CD4-positive, alpha-beta memory T cell (primary cell): Measurements from ENCODE around the gene SLC37A1. TPM values are rescaled to one million over a fixed set of nuclear protein-coding genes. Genes with fewer than 3 reads are reported as not detected.

ENCODE experiments used
- CTCF ChIA-PET: fragments of 350-600 bp; sonication (Branson Sonifier 250); formaldehyde crosslinking; loops from one replicate; lab custom pipeline; 2021; ENCODE audit warnings: inconsistent platforms; ENCODE audit not compliant: partially characterized antibody; lab: Charles Lee
- POLR2A ChIA-PET: fragments of 350-600 bp; sonication (Branson Sonifier 250); formaldehyde crosslinking; loops from one replicate; lab custom pipeline; 2021; ENCODE audit not compliant: partially characterized antibody; lab: Charles Lee
- DNase-seq, 5 donors: peaks; one replicate each; pipeline versions ENCODE4 v3.0.0 to v3.0.0-alpha.2; 2020 to 2022; ENCODE audit warnings: mixed read lengths in 1 of 5
- H3K27ac ChIP-seq: one replicate; pipeline ENCODE4 v1.7.0; 2013; ENCODE audit warnings: low read depth, low read length
- H3K27me3 ChIP-seq: 2 replicates; pipeline ENCODE4 v1.7.0; 2013; ENCODE audit warnings: mild to moderate bottlenecking, low read length, moderate library complexity; ENCODE audit not compliant: insufficient read depth
- H3K36me3 ChIP-seq: 2 replicates; pipeline ENCODE4 v1.7.0; 2013; ENCODE audit warnings: mild to moderate bottlenecking, low read length, moderate library complexity; ENCODE audit not compliant: insufficient read depth
- H3K4me1 ChIP-seq: 2 replicates; pipeline ENCODE4 v1.7.0; 2013; ENCODE audit warnings: mild to moderate bottlenecking, low read length, moderate library complexity; ENCODE audit not compliant: insufficient read depth
- H3K4me3 ChIP-seq, 2 donors: one replicate each; pipeline ENCODE4 v1.7.0; 2013; ENCODE audit warnings: low read length in 2 of 2, mild to moderate bottlenecking in 1 of 2
- H3K9me3 ChIP-seq, 2 donors: one replicate each; pipeline ENCODE4 v1.7.0; 2013; ENCODE audit warnings: low read length in 2 of 2, control low read depth in 1 of 2; ENCODE audit not compliant: control insufficient read depth in 1 of 2
- H3K27ac Mint-ChIP-seq, 7 donors: one replicate each; pipeline ENCODE4 v1.8.0; 2020 to 2021; ENCODE audit warnings: mixed read lengths in 7 of 7, mild to moderate bottlenecking in 6 of 7, inconsistent platforms in 3 of 7, moderate library complexity in 3 of 7
- H3K27me3 Mint-ChIP-seq, 2 donors: one replicate each; pipeline ENCODE4 v1.8.0; 2020 to 2021; ENCODE audit warnings: mixed read lengths in 2 of 2
- H3K36me3 Mint-ChIP-seq, 2 donors: one replicate each; pipeline ENCODE4 v1.8.0; 2020 to 2021; ENCODE audit warnings: mixed read lengths in 2 of 2, inconsistent platforms in 1 of 2, mild to moderate bottlenecking in 1 of 2
- H3K4me1 Mint-ChIP-seq, 4 donors: one replicate each; pipeline ENCODE4 v1.8.0; 2020 to 2021; ENCODE audit warnings: mixed read lengths in 4 of 4, mild to moderate bottlenecking in 1 of 4
- H3K4me3 Mint-ChIP-seq, 8 donors: one replicate each; pipeline ENCODE4 v1.8.0; 2020 to 2021; ENCODE audit warnings: mixed read lengths in 8 of 8, mild to moderate bottlenecking in 7 of 8, moderate library complexity in 6 of 8, inconsistent platforms in 3 of 8
- H3K9me3 Mint-ChIP-seq, 8 donors: one replicate each; pipeline ENCODE4 v1.8.0; 2020 to 2021; ENCODE audit warnings: mixed read lengths in 8 of 8, mild to moderate bottlenecking in 5 of 8, inconsistent platforms in 3 of 8, moderate library complexity in 1 of 8
- intact Hi-C: fragments of 100-400 bp; cut with micrococcal nuclease; formaldehyde crosslinking; loops from one replicate; pipeline ENCODE4 v1.15.1; 2023
- polyA plus RNA-seq, 2 donors: library from polyadenylated mRNA; unstranded; fragments of 300-500 nt; fragmentation: Illumina TruSeq; gene quantifications; one replicate each; pipeline ENCODE4 v1.2.3, GENCODE V29; 2021
- total RNA-seq, 2 experiments: library from RNA; stranded (reverse); gene quantifications; one replicate each; pipeline ENCODE4 v1.2.3, GENCODE V29; 2021

SLC37A1 gene
- total and polyA plus RNA-seq, 4 experiments from 2014 or later: 4.7 to 18.5 (median 12.6) TPM

GRCh38 chr21:42521384-42521783, 7.7 kb downstream of the SLC37A1 start:
- Histone ChIP-seq H3K27me3 (no peaks in the 10 kb centered on the region), H3K9me3 (no peaks in the 10 kb centered on the region), H3K4me1 (peaks cover 9% of the 10 kb centered on the region), H3K36me3 (peaks cover 16% of the 10 kb centered on the region), H3K27ac (no peak overlapping the region), H3K4me3 (no peak overlapping the region)
- intact Hi-C loops: no loop called here
- POLR2A ChIA-PET: no interaction called here
- Mint-ChIP-seq H3K27me3 (no peaks in the 10 kb centered on the region), H3K27ac (peak overlapping the region in 2 of 7 donors; percentile 4 to 64), H3K4me1 (peaks cover 16 to 47% (median 27%) of the 10 kb centered on the region in 4 donors), H3K4me3 (no peak overlapping the region), H3K9me3 (no peaks in the 10 kb centered on the region), H3K36me3 (peaks cover 56 to 63% of the 10 kb centered on the region in 2 donors)
- no peak for DNase-seq
- CTCF ChIA-PET: no interaction called here

GRCh38 chr21:42521805-42522204, 8.2 kb downstream of the SLC37A1 start:
- Mint-ChIP-seq H3K4me1 (peaks cover 17 to 46% (median 26%) of the 10 kb centered on the region in 4 donors), H3K36me3 (peaks cover 53 to 60% of the 10 kb centered on the region in 2 donors), H3K4me3 (no peak overlapping the region), H3K9me3 (no peaks in the 10 kb centered on the region), H3K27ac (peak overlapping the region in 1 of 7 donors; percentile 17), H3K27me3 (no peaks in the 10 kb centered on the region)
- Histone ChIP-seq H3K27ac (no peak overlapping the region), H3K4me3 (no peak overlapping the region), H3K36me3 (peaks cover 18% of the 10 kb centered on the region), H3K4me1 (peaks cover 12% of the 10 kb centered on the region), H3K9me3 (no peaks in the 10 kb centered on the region), H3K27me3 (no peaks in the 10 kb centered on the region)
- intact Hi-C loops: no loop called here
- DNase-seq: no peak
- ChIA-PET POLR2A (interaction anchor here (1.2 kb wide), 1 partner anchor 8 kb away, joined by 5 read pairs; the partner anchor contains the start of gene SLC37A1), CTCF (no interaction called here)

DNA sequence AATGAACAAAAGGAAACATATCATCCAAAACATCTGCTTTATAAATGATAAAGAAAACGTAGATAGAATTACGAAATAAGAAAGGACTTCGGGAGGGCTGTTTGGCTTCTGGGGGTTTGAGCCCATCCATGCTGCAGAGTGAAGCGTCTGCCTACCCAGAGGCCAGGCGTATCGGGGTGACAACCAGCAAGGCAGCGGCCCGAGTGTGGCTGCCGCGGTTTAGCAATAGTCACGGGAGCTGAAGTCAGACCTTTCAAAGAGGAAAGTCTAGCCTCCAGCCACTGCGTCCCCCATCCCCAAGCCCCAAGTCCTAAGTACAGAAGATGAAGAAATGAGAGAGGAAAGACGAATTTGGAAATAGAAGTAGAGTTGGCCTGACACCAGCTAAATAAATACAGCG, 8.6 kb downstream of the SLC37A1 start:
- ChIA-PET CTCF (no interaction called here), POLR2A (interaction anchor here (1.2 kb wide), 1 partner anchor 8 kb away, joined by 5 read pairs; the partner anchor contains the start of gene SLC37A1)
- peaks cover 18% of the 10 kb centered on the region for H3K36me3 ChIP-seq
- Mint-ChIP-seq H3K36me3 (peaks cover 49 to 57% of the 10 kb centered on the region in 2 donors), H3K27me3 (no peaks in the 10 kb centered on the region), H3K4me3 (no peak overlapping the region), H3K4me1 (peaks cover 16 to 46% (median 25%) of the 10 kb centered on the region in 4 donors), H3K9me3 (no peaks in the 10 kb centered on the region), H3K27ac (peak overlapping the region in 1 of 7 donors; percentile 17)
- H3K9me3 ChIP-seq: no peaks in the 10 kb centered on the region
- peaks cover 17% of the 10 kb centered on the region for H3K4me1 ChIP-seq
- H3K4me3 ChIP-seq: no peak overlapping the region
- intact Hi-C loops: no loop called here
- DNase-seq: no peak
- H3K27me3 ChIP-seq: no peaks in the 10 kb centered on the region
- H3K27ac ChIP-seq: no peak overlapping the region

GRCh38 chr21:42522771-42523170, 9.1 kb downstream of the SLC37A1 start:
- intact Hi-C loops: no loop called here
- Histone ChIP-seq H3K4me1 (peaks cover 21% of the 10 kb centered on the region), H3K27ac (no peak overlapping the region), H3K4me3 (no peak overlapping the region), H3K27me3 (no peaks in the 10 kb centered on the region), H3K9me3 (no peaks in the 10 kb centered on the region), H3K36me3 (peaks cover 18% of the 10 kb centered on the region)
- DNase-seq: no peak
- H3K4me1 Mint-ChIP-seq: peaks cover 16 to 46% (median 29%) of the 10 kb centered on the region in 4 donors
- H3K4me3 Mint-ChIP-seq: no peak overlapping the region
- H3K27me3 Mint-ChIP-seq: no peaks in the 10 kb centered on the region
- H3K36me3 Mint-ChIP-seq: peaks cover 44 to 57% of the 10 kb centered on the region in 2 donors
- ChIA-PET POLR2A (interaction anchor here (1.2 kb wide), 1 partner anchor 9 kb away, joined by 5 read pairs; the partner anchor contains the start of gene SLC37A1), CTCF (no interaction called here)
- peak overlapping the region in 1 of 7 donors; percentile 12 for H3K27ac Mint-ChIP-seq
- H3K9me3 Mint-ChIP-seq: no peaks in the 10 kb centered on the region

GRCh38 chr21:42523211-42523610, 9.6 kb downstream of the SLC37A1 start:
- intact Hi-C loops: no loop called here
- H3K27ac ChIP-seq: no peak overlapping the region
- H3K9me3 ChIP-seq: no peaks in the 10 kb centered on the region
- Mint-ChIP-seq H3K9me3 (no peaks in the 10 kb centered on the region), H3K27ac (no peak overlapping the region), H3K4me3 (no peak overlapping the region), H3K4me1 (peaks cover 18 to 46% (median 33%) of the 10 kb centered on the region in 4 donors), H3K27me3 (no peaks in the 10 kb centered on the region), H3K36me3 (peaks cover 40 to 53% of the 10 kb centered on the region in 2 donors)
- POLR2A ChIA-PET: interaction anchor here (1.2 kb wide), 2 partner anchors 9 kb away, joined by 4 to 5 read pairs; partner anchors contain the start of gene SLC37A1
- H3K4me3 ChIP-seq: no peak overlapping the region
- CTCF ChIA-PET: no interaction called here
- DNase-seq: no peak
- no peaks in the 10 kb centered on the region for H3K27me3 ChIP-seq
- peaks cover 18% of the 10 kb centered on the region for H3K36me3 ChIP-seq
- H3K4me1 ChIP-seq: peaks cover 25% of the 10 kb centered on the region

- no peak overlapping the region for H3K4me3 ChIP-seq
- Mint-ChIP-seq H3K9me3 (no peaks in the 10 kb centered on the region), H3K36me3 (peaks cover 33 to 46% of the 10 kb centered on the region in 2 donors), H3K4me1 (peaks cover 18 to 44% (median 34%) of the 10 kb centered on the region in 4 donors), H3K27me3 (no peaks in the 10 kb centered on the region), H3K27ac (peak overlapping the region in 5 of 7 donors; percentile 36 to 85 (median 69)), H3K4me3 (no peak overlapping the region)
- peaks cover 32% of the 10 kb centered on the region for H3K4me1 ChIP-seq
- intact Hi-C loops: no loop called here
- peaks cover 11% of the 10 kb centered on the region for H3K36me3 ChIP-seq
- POLR2A ChIA-PET: interaction anchor here (1.2 kb wide), 1 partner anchor 10 kb away, joined by 4 read pairs; the partner anchor contains the start of gene SLC37A1
- H3K9me3 ChIP-seq: no peaks in the 10 kb centered on the region
- CTCF ChIA-PET: no interaction called here
- H3K27me3 ChIP-seq: no peaks in the 10 kb centered on the region
- no peak for DNase-seq
- H3K27ac ChIP-seq: no peak overlapping the region
Measured at GRCh38 chr21:42523941-42524340, 10.3 kb downstream of the SLC37A1 start.

DNA sequence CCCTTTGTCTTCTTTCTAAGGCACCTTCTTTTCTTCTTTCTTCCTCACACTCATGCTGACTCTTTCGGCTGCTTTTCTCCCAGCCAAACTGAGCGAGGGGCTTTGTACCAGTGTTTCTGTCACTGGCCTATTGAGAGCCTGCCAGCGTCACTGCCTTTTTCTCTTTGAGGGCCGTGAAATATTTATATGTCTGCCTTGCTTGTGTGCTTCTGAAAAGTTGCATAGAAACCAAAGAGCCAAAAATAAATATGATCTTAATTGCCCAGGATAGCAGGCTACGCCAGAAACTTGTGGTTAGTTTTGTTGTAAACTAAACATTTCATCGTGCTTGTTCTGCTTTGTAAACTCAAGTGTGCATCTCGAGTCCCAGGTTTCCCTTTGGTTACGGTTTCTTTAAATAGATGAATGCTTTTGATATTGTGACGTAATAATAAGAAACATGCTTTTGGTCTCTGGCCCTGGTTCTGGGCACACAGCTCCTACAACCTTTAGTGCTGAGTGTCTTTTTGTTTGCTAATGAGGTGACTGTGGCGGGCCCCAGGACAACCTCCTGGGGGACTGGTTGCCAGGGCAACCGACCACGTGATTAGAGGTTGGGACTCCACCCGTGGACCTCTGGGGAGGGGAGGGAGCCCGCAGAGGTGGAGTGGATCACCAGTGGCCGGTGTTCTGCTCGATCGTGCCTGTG, 10.8 kb downstream of the SLC37A1 start:
- Histone ChIP-seq H3K4me3 (no peak overlapping the region), H3K9me3 (no peaks in the 10 kb centered on the region), H3K36me3 (peaks cover 5% of the 10 kb centered on the region), H3K27me3 (no peaks in the 10 kb centered on the region), H3K27ac (no peak overlapping the region), H3K4me1 (peaks cover 32% of the 10 kb centered on the region)
- no peaks in the 10 kb centered on the region for H3K9me3 Mint-ChIP-seq
- ChIA-PET POLR2A (interaction anchor here (1.2 kb wide), 1 partner anchor 10 kb away, joined by 4 read pairs; the partner anchor contains the start of gene SLC37A1), CTCF (no interaction called here)
- peak overlapping the region in 2 of 8 donors; percentile 3 to 53 for H3K4me3 Mint-ChIP-seq
- H3K27me3 Mint-ChIP-seq: no peaks in the 10 kb centered on the region
- peaks cover 18 to 47% (median 36%) of the 10 kb centered on the region in 4 donors for H3K4me1 Mint-ChIP-seq
- H3K27ac Mint-ChIP-seq: peak overlapping the region in 6 of 7 donors; percentile 36 to 85 (median 68)
- intact Hi-C loops: no loop called here
- DNase-seq: peak in 1 of 5 donors; percentile 20
- peaks cover 27 to 41% of the 10 kb centered on the region in 2 donors for H3K36me3 Mint-ChIP-seq
